AG04450 (cell line): Measurements from ENCODE around the gene NSD1. TPM values are rescaled to one million over a fixed set of nuclear protein-coding genes. Genes with fewer than 3 reads are reported as not detected.

ENCODE experiments used
- CTCF ChIA-PET: fragments of 300-600, 350-600 bp; formaldehyde crosslinking; extraction: SDS; loops from one replicate; lab custom pipeline; 2022; ENCODE audit warnings: antibody characterized with exemption, inconsistent platforms; lab: Charles Lee
- POLR2A ChIA-PET: fragments of 350-600 bp; formaldehyde crosslinking; extraction: SDS; loops from one replicate; lab custom pipeline; 2021; ENCODE audit warnings: antibody characterized with exemption, inconsistent platforms; lab: Yijun Ruan, JAX
- DNase-seq: peaks from one replicate; pipeline ENCODE4 v3.0.0-alpha.2; 2011; ENCODE audit warnings: low read depth, low spot score
- H3K27ac ChIP-seq: one replicate; pipeline ENCODE4 v1.5.1; 2012; ENCODE audit warnings: low read depth, low read length, control low read depth
- H3K27me3 ChIP-seq: one replicate; pipeline ENCODE4 v1.6.0; 2012; ENCODE audit warnings: low read length; ENCODE audit not compliant: control insufficient read depth, insufficient read depth
- H3K4me3 ChIP-seq: 2 replicates; pipeline ENCODE4 v1.5.1; 2011; ENCODE audit warnings: mild to moderate bottlenecking, low read depth, low read length, control low read depth
- H3K9me3 ChIP-seq: 2 replicates; pipeline ENCODE4 v1.5.1; 2012; ENCODE audit warnings: low read length; ENCODE audit not compliant: control insufficient read depth, insufficient read depth
- CTCF ChIP-seq: IDR thresholded peaks from 2 replicates; pipeline ENCODE4 v1.5.1; 2011; ENCODE audit warnings: low read depth, low read length, control low read depth, inconsistent platforms
- polyA plus RNA-seq: library from polyadenylated mRNA; depleted of rRNA; stranded (reverse); fragments of >200 nt; gene quantifications from 2 replicates; pipeline ENCODE4 v1.2.3, GENCODE V29; 2011

NSD1 gene
- polyA plus RNA-seq, 1 experiment, result 33.4 TPM

- H3K27me3 ChIP-seq, result peaks cover 8% of the 10 kb centered on the region
- H3K9me3 ChIP-seq, result no peaks in the 10 kb centered on the region; the same call in 1 of the 2 replicates
- no peak overlapping the region for H3K4me3 ChIP-seq
- CTCF ChIA-PET, result interaction anchor here (1.7 kb wide), 1 partner anchor 20 kb away, joined by 4 read pairs; no protein-coding TSS in a partner anchor
- H3K27ac ChIP-seq, result no peak overlapping the region
- TF ChIP-seq CTCF, result no peak
- DNase-seq, result no peak
- POLR2A ChIA-PET, result no interaction called here
Measured at GRCh38 chr5:177092178-177093081, 41.1 kb upstream of the NSD1 start.

GRCh38 chr5:177093082-177093712, 40.4 kb upstream of the NSD1 start:
- H3K4me3 ChIP-seq, result no peak overlapping the region
- no peak for TF ChIP-seq CTCF
- POLR2A ChIA-PET, result no interaction called here
- no peak for DNase-seq
- peaks cover 4% of the 10 kb centered on the region for H3K27me3 ChIP-seq
- CTCF ChIA-PET, result interaction anchor here (1.7 kb wide), 1 partner anchor 19 kb away, joined by 4 read pairs; no protein-coding TSS in a partner anchor
- H3K9me3 ChIP-seq, result no peaks in the 10 kb centered on the region; the same call in 1 of the 2 replicates
- H3K27ac ChIP-seq, result no peak overlapping the region

- no peaks in the 10 kb centered on the region; the same call in 1 of the 2 replicates for H3K9me3 ChIP-seq
- TF ChIP-seq CTCF, result no peak
- no peaks in the 10 kb centered on the region for H3K27me3 ChIP-seq
- ChIA-PET CTCF (interaction anchor here (0.6 to 2.1 kb wide), 2 partner anchors 17 to 22 kb away, joined by 5 to 6 read pairs; no protein-coding TSS in a partner anchor), POLR2A (interaction anchor here (1.4 kb wide), 1 partner anchor 16 kb away, joined by 4 read pairs; no protein-coding TSS in a partner anchor)
- H3K27ac ChIP-seq, result no peak overlapping the region
- DNase-seq, result no peak
- H3K4me3 ChIP-seq, result no peak overlapping the region
Measured at GRCh38 chr5:177093803-177094202, 39.8 kb upstream of the NSD1 start.

DNA sequence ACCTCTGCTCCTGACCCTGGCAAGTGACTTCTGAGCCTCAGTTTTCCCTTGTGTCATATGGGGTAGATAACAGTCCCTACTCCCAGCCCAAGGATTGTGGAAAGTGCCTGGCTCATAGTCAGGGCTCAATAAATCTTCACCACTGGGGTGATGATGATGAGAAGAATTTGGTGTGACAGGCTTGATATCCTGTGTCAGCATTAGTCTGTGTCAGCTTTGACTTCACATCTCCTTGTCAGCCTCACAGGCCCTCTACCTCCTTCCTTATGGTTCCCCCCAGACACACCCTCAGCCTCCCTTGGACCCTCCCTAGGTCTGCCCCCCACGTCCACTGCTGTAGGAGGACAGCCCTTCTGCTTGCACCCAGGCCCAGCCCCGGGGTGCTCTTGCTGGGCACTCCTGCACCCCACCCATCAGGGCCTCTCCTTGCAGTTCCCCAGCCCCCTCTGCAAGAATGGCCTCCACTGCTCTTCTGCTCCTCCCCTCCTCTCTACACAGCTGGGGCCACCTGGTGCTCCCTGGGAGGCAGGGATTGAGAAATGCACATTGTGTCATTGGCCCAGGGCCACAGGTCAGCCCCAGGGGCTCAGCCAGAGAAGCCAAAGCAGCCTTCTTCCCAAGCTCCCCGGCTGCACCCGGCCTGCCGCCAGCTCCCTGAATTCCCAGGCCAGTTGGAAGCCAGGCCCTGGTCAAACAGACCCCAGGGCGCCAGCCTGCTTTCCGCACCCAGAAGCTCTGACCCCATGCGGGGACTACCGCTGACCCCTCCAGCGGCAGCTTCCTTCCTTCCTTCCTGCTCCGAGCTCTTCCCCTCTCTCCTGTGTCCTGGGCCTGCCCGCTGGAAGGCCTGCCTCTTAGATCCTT, 39.1 kb upstream of the NSD1 start:
- TF ChIP-seq CTCF, result no peak
- ChIA-PET CTCF (interaction anchor here (0.6 to 2.1 kb wide), 3 partner anchors 16 to 23 kb away, joined by 4 to 6 read pairs (median 5); no protein-coding TSS in a partner anchor), POLR2A (interaction anchor here (0.5 to 1.4 kb wide), 3 partner anchors 8 to 88 kb away, joined by 4 read pairs; partner anchors contain the start of gene UIMC1)
- Histone ChIP-seq H3K27ac (peak overlapping the region; percentile 90), H3K4me3 (no peak overlapping the region), H3K9me3 (no peaks in the 10 kb centered on the region; the same call in 1 of the 2 replicates), H3K27me3 (no peaks in the 10 kb centered on the region)
- DNase-seq, result peak; percentile 88
